OCI-M2 (cell line): ENCODE measurements around the gene UBE2I.
A peak's percentile ranks its signal among the peaks of the same experiment; 100 is the strongest.
"Not testable (repeated sequence)": the region's sequence is repeated elsewhere in the genome, so short reads cannot be mapped to it uniquely, and the experiment has no call there.

Experiments used
- DNase-seq: peaks from one replicate; lab custom pipeline; 2025; ENCODE audit not compliant: unreplicated experiment; lab: John Stamatoyannopoulos, UW

Gene UBE2I

DNA sequence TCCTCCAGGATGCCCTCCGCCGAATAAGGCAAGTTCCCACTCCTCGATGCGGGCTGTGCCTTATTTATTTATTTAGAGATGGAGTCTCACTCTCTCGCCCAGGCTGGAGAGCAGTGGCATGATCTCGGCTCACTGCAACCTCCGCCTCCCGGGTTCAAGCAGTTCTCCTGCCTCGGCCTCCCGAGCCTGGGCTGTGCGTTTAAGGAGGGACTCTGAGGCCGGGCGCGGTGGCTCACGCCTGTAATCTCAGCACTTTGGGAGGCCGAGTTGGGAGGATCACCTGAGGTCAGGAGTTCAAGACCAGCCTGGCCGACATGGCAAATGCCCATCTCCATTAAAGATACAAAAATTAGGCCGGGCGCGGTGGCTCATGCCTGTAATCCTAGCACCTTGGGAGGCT is 18.7 kb downstream of the UBE2I start:
- not testable (repeated sequence) for DNase-seq

DNA sequence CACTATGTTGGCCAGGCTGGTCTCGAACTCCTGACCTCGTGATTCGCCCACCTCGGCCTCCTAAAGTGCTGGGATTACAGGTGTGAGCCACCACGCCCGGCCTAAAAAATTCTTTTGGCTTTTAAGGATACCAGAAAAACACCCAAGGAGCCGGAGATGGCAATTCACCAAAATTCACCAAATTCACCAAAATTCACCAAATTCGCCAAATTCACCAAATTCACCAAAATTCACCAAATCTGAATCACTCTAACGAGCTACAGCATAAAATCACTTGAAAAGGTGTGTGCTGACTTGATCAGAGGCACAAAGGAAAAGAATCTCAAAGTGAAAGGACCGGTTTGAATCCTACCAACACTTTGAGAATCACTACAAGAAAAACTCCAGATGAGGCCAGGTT is 19.5 kb downstream of the UBE2I start:
- not testable (repeated sequence) for DNase-seq

- DNase-seq = no peak
These were observed 21.0 kb downstream of the UBE2I start for GRCh38 chr16:1330260-1330914.

GRCh38 chr16:1330931-1331711 is 21.7 kb downstream of the UBE2I start:
- no peak for DNase-seq

DNA sequence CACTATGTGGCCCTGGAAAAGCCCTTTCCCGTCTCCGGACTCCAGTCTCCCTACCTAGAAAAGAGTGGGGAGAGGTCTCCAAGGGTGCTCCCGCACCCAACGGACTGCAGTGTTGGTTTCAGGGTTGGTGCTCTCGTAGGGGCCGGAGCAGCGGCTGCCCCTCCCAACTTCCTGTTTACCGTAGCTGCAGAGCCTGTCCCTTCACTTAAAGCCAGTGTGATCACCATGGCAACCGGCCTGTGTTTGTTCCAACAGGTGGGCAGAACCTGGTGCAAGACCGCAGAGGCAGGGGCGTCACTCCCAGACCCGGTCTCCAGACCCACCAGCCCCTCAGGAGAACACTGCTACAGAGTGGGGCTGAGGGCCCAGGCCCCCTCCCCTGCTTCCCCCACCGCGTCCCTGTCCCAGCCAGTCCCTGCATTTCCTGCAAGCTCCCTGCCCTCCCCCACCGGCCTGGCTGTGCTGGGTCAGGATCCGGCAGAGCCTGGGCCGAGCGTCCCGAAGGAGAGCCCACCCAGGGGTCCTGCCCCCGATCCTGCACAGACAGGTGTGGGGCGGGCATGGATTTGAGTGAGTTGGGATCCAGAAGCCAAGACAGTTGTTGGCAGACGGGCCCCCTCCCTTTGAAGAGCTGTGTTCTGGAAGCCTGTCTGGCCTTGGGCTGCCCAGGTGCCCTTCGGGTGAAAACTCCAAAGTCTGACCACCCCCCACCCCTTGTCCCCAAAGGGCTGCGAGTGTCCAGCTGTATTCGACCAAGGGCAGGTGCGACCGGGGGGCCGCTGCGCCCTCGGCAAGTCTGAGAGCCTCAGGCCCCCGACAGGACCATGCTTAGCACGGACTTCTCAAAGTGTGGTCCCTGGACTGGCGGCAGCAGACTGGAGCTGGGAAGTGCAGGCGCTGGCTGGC is 22.5 kb downstream of the UBE2I start:
- DNase-seq = peak; percentile 63

DNA sequence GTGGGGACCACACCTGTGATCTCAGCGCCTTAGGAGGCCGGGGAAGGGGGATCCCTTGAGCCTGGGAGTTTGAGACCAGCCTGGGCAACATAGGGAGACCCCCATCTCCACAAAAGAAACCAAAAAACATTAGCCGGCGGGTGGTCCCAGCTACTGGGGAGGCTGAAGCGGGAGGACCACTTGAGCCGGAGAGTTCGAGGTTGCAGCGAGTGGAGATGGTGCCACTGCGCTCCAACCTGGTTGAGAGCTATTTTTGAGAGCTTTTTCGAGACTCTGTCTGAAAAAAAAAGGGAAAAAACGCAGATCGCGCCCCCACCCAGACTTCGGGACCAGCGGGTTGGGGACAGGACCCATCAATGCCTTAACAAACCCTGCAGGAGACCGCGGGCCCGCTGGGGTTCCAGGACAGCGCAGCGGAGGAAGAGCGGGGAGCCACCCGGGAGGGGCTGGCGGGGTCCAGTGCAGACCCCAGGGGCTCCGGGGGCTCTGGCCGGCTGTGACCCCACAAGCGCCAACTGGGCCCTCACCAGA is 23.2 kb downstream of the UBE2I start:
- DNase-seq = no peak

GRCh38 chr16:1333149-1333812 is 23.8 kb downstream of the UBE2I start, which contains the start of gene BAIAP3:
BAIAP3 (plus strand) TSS chr16:1333645; CDS start chr16:1338550, 4,905 bp downstream.
- DNase-seq = no peak

DNA sequence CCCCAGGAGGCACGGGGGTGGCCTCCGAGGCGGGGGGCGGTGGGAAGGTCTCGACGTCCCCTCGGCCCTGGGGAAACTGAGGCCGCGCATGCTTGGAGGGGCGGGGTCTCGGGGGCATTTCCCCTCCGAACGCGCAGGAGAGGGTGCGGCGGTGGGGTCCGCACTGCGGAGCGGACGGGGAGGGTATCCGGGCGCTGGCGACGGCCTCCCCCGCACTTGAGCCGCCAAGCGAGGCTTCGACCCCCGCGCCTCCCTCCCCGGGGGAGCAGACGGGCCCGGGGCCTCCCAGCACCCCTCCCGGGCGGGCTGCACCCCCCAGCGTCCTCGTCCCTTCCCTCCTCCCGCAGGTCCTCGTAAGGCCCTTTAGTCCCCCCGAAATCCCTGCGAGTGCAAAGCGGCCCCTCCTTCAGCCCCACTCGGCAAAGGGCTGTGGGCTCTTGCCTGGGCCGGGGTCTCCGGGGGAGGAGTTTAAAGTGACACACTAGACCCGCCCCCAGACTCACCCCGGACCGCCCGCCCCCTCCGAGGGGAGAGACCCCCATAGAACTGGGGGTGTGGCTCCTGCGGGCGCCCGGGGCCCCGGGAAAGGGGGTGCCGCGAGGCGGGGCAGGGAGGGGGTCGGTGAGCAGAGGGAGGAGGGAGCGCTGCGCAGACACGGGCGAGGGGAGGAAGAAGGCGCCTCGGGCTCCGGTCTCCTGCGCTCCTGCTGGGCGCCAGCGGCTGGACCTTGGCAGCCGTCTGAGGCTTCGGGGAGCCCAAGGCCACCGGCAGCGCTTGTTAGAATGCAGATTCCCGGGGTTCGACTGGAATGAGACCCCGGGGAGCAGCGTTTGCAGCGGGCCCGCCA is 24.6 kb downstream of the UBE2I start:
- DNase-seq = no peak

GRCh38 chr16:1334739-1335138 is 25.3 kb downstream of the UBE2I start:
- no peak for DNase-seq

GRCh38 chr16:1335211-1335971 is 26.0 kb downstream of the UBE2I start:
- no peak for DNase-seq

GRCh38 chr16:1335996-1336395 is 26.6 kb downstream of the UBE2I start:
- no peak for DNase-seq

GRCh38 chr16:1336619-1337018 is 27.2 kb downstream of the UBE2I start:
- no peak for DNase-seq

GRCh38 chr16:1337486-1337885 is 28.1 kb downstream of the UBE2I start:
- no peak for DNase-seq

GRCh38 chr16:1338119-1338730 is 28.8 kb downstream of the UBE2I start:
- DNase-seq = no peak

- DNase-seq = no peak
These were observed 29.6 kb downstream of the UBE2I start for GRCh38 chr16:1338855-1339675.

DNA sequence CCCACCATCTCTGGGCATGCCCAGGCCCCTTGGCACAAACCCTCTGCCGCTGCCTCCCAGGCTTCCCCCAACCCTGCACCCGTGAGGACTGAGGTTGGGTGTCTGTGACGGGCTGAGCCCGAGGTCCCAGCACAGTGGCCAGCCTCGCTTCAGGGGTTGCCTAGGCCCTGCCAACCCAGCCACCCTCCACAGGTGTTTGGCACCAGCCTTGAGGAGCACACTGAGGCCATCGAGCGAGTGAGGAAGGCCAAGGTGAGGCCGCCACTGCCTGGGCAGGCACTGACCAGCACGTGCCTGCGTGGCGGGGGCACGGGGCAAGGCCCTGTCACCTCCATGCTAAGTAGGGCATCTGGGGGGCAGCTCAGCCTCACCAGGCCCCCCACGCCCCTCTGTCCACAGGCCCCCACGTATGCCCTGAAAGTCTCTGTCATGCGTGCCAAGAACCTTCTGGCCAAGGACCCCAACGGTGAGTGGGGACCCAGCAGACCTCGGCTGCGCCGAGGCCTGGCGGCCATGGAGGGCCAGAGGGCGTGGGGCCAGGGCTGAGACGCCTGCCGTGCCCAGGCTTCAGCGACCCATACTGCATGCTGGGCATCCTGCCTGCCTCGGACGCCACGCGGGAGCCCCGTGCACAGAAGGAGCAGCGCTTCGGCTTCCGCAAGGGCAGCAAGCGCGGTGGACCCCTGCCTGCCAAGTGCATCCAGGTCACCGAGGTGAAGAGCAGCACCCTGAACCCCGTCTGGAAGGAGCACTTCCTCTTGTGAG is 31.5 kb downstream of the UBE2I start:
- no peak for DNase-seq
